CD4-positive, alpha-beta T cell treated with Interleukin-4 for 1 hour (primary cell): ENCODE data around the gene PDRG1.

Source experiments
- DNase-seq, 2 donors: peaks; one replicate each; pipeline ENCODE4 v3.0.0-alpha.2; 2020 to 2022

The PDRG1 gene

DNA sequence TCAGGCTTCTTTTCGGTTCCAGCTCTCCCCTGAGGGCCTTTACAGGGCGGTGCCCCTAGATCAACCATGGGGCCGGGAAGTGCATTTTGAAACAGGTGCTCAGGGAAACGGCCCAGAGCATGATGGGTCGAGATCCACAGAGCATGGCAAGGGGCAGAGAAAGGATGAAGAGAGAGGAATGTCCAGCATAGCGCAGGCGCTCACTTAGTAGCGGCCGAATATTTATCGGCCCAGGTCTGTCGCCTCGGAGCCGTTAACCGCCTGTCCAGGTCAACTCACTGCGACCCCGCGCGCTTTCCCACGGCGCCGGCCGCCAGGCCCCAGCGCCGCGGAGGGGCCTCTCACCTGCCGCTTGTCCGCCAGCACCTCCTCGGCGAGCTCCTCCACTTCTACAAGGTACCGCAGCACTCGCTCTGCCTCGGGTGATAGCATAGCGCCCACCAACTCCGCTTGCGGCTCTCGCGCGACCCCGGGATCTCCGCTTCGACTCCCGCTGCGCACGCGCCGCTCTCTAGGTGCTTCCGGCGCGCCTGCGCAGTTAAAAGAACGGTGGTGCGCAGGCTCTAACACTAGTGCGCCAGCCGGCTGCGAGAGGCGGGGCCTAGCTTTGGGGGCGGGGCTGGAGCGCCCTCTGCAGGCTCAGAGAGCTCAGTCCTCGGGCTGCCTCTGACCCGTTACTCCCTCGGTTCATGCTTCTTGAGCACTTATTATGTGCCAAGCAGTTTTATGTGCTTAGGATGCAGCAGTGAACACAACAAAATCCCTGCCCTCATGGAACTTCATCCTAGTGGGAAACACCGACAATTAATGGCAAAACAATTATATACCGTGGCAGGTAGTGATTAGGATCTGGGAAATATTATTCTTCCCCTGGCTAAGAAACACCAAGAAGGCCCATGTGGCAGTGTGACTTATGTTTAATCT, at the start of gene PDRG1:
PDRG1 (minus strand) TSS at position 517 of the 924 bp plus-strand sequence; CDS start at position 432, 85 bp downstream.
- DNase-seq: peak; percentile 96

DNA sequence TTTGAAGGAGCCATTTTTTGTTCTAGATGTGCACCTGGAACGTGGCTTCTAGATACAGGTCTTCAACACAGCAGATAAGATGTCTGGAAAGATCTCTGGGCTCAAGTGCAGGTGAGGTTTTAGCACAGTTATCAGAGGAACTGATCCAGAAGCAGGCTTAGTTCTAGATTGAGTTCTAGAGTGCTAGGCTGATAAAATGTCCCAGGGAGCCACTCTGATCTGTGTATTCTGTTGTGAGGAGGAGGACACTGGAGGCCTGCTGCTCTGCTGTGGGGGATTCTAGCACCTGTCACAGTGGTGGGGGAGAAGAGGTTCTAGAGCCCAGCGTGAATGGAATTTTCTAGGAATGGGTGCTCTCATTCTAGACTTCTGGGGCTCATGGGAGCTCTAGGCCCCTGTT, 46.4 kb upstream of the PDRG1 start:
- DNase-seq: no peak

DNA sequence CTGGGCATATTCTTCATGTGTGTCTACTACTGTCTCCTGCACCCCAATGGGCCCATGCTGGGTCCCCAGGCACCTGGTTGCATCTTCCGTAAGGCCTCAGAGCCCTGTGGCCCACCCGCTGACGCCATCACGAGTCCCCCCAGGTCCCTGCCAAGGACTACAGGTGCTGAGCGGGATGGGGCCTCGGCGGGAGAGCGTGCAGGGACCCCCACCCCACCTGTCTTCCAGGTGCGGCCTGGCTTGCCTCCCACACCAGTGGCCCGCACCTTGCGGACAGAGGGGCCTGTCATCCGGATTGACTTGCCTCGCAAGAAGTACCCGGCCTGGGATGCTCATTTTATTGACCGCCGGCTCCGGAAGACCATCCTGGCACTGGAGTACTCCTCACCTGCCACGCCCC, 45.1 kb upstream of the PDRG1 start:
- DNase-seq: no peak

DNA sequence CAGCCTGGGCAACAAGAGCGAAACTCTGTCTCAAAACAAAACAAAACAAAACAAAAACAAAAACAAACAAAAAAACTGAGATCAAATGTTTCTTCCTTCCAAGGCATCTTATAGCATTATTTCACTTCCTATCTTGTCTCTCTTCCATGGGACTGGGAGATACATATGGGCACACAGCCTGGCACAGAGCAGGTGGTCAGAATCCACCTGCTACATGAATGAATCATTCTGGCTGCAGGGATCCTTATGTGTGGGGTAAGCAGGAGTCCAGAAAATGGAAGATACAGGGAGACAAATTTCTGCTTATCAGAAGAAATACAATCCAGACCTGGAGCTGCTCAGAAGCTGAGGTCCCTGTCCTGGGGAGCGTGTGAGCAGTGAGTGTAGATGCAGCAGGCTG, 40.2 kb upstream of the PDRG1 start:
- no peak for DNase-seq

DNA sequence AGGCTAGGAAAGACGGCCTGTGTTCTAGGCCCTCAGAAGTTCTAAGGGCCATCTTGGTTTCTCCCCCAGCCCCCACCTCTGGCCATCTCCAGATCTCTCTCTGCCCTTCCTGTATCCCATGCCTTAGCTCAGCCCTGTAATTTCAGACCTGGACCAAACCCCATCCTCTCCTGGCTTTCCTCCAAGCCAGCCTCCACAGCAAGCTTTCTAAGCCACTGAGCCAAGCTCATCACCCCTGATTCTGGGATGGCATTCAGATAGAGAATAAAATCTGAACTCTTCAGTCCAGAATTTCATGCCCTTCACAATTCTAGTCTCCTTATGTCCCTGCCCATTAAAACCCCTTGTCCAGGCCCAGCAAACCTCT, 39.5 kb upstream of the PDRG1 start:
- no peak for DNase-seq

DNA sequence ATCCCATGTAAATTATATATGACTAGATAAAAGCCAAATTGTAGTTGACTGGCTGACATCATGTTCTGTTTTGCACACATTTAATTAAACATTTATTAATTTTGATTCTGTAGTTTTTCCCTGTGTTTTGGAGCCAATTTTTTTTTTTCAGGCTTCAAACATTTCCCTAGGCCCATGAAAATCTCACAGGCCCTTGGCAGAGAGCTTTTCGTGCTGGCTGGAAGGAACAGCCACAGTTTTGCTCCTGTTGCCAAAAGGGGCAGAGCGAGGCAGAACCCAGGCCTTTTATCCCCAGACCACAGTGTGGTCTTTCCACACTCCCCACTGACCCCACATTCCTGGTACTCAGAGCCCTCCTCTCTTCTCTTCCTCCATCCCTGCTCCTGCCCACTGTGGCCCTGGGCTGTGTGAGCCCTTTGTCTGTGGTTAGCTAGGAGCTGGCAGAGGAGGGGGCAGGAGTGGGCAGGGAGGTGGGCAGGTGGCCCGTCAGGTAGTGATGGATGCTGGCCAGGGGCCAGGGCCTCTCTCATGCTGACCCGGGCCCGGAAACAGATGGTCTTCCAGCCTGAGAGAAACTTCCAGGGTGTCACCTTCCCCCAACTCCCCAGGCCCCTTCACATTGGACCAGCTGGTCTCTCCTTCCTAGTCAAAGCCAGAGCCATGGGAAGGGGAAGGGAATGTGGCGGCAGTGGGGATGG, 38.9 kb upstream of the PDRG1 start:
- no peak for DNase-seq

DNA sequence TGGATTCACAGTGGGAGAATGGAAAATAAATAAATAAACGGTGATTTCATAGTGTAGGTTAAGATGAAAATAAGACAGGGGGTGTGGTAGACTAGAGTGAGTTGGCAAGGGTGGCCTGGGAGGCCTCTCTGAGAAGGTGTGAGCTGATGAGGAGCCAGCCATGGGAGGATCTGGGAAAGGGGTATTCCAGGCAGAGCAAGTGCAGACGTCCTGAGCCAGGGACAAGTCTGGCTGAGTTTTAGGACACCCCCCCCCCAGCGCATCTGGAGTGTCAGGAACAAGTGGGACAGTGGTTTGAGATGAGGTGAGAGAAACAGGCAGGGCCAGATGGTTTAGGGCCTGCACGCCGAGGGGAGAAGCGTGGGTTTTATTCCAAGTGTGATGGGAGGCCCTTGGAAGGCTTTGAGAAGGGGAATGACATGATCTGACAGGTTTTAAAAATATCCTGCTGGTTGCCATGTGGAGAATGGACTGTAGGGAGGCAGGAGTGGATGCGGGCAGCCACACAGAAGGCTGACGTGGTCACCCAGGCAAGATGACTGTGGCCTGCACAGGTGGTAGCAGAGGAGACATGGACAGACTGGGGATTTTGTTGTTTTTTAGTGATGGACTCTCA, 37.3 kb upstream of the PDRG1 start:
- DNase-seq: no peak

DNA sequence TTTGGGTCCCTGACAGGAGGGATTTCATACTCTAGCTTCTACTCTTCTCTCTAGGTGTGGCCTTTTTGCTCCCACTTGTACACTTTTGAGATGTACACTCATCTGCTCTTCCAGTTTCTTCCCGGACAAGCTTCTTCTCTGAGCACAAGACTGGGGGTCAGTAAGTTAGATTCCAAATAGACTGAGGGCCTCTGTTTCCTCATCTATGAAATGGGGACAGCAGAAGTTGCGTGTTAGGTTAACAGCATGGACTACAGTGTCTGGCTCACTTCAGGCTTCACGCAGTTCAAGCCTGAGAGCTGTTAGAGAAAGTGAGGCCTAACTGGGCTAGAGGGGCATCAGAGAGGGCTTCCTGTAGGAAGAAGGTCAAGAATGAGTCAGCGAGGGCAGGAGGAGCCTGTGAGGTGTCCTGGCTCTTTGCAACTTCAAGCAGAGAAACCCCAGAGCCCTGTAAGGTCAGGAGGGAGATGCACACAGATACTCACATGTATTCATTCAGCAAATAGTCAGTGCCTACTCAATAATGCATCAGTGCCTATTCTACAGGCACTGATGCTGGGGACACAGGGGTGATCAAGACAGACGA, 36.7 kb upstream of the PDRG1 start:
- no peak for DNase-seq

DNA sequence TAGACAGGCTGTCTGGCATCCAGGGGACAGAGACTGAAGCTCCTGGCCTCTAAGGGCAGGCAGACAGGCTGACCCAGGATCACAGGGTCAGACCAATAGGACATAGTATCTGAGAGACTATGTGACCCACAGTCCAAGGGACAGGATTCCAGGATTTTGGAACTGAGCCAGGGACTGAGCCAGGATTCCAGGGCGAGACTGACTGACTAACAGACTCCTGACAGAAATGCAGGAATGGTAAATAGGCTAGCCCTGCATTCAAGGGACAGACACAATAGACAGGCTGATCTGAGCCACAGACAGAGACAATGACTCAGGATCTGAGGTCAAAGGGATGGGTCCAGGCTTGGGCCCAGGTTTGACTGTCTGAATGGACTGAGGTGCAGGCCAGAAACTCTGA, 35.9 kb upstream of the PDRG1 start:
- DNase-seq: no peak

DNA sequence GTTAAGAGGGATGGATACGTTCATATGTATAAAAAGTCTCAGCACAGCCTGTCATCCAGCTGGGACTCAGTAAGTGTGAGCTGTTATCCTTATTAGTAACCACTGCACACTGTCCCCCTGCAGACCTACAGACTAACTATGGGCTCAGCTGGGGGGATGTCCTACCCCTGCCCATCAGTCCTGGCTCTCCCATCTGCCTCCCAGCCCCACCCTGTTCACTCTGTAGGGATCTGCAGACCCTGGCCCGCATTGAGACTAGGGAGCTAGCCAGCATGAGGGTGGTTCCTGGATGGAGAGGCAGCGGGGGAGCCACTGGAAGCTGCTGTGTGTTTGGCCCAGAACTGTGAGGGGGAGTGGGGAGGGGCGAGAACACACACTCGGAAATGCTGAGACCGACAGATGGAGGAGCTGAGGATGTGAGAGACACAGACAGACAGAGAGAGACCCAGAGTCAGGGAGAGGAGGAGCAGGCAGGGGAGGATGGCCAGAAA, 33.2 kb upstream of the PDRG1 start:
- no peak for DNase-seq

DNA sequence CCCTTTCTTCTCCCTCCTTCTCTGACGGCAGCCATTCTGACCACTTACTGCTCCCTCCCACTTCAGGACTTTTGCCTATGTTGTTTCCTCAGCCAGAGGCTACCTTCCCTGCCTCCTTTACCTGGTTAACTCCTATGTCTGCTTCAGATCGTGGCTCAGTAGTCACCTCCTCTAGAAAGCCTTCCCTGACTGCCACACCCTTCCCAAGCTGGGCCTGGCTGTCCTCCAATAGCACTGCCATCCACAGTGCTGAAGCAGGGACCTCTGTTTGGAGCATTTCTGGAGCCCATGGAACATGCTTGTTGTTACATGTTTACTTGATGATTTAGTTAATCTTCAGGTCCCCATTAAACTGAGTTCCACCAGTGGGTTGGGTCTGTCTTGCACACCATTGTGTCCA, 29.9 kb upstream of the PDRG1 start:
- DNase-seq: no peak

DNA sequence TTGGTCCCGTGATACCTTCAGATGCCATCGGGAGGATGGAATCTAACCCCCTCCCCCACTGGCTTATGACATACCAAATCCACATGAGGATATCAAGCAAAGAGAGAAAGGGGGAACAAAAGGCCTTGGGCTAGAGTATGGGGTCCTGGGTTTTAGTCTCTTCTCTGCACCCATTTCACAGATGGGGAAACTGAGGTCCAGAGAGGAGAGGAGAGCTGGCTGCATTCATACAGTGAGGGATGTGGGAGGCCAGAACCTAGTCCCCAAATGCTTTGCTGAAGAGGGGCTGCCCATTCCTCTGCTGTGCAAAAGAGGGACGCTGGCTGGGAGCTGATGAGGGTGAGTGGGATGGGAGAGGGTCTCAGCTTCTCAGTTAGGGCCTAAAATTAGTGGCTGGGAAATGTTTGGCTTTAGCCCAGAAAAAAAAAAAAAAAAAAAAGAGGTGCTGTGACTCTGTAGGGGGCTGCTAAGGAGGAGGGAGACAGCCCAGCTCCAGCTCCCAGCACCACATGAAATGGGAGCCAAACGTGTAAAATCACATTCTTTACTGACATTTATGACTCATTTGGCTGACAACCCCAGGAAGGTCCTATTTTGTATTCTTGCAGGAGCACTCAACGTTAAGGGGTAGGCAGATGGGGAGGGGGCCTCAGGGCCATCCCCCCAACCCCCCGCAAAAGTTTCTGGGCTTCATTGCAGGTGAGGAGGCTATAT, 28.0 kb upstream of the PDRG1 start:
- no peak for DNase-seq

DNA sequence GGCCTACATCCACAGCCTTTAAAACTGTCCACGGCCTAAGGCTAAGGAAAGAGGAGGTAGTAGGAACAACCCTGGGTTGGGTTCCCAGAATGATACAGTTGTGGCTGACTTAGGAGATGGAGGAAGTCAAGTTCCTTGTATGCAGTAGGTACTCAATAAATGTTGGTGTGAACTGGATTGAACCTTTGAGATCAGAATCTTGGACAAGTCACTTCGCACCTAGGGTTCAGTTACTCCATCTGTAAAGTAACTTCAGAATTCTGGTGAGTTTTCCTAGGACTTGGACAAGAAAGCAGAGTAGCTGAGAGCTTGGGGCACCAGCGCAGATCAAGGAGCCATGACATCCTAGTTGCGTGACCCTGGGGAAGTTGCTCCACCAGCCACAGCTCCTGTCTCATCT, 25.2 kb upstream of the PDRG1 start:
- no peak for DNase-seq

DNA sequence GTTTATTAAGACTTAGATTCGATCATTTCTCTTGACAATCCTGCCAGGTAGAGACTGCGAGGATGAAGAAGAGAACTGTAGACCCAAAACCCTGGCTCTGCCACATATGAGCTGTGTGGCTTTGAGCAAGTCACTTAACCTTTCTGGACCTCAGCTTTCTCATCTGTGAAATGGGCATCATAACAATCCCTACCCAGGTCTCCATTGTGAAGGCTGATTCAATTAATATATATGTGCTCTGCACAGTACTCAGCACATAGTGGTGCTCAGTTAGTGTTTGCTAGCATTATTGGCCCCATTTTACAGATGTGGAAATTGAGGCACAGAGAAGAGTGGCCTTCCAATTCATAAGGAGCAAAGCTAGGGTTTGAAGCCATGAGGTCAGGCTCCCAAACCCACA, 24.0 kb upstream of the PDRG1 start:
- DNase-seq: no peak

DNA sequence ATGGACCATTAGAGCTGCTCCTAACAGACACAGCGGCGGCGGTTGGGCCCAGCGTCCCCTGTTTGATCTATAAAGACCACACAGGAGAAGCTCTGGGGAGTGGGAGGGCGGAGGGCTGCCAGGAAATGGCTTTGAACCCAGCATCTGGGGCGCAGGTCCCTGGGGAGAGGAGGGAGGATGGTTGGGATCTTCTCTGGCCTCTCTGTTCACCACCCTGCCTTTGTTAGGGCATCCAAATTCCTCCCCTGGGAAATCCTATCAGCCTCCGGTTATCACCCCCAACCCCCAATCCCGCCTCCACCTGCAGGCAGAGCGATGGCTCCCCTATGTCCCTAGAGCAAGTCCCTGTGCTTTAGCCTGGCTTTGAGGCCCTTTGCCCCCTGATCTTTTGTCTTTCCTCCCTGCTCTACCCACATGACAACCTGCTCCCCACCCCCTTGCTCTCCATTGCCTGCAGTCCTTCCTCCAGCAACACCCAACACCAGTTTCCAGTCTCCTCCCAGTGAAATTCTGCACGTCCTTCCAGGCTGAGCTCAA, 23.2 kb upstream of the PDRG1 start:
- no peak for DNase-seq

DNA sequence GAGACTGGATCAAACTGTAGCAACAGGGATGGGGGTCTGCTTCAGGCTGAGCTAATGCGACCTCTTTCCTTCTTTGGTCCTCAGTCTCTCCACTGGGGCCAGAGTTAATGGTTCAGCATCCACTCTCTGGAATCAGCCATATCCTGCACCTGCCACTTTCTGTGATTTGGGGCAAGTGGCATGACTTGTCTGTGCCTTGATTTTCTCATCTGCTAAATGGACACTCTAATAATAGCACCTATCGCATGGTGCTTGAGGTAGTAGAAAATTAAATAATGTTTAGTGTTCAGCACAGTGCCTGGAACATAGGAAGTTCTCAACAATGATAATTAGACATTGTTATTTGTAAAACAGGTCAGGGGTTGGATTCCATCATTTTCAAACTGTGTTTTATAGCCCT, 22.4 kb upstream of the PDRG1 start:
- no peak for DNase-seq

DNA sequence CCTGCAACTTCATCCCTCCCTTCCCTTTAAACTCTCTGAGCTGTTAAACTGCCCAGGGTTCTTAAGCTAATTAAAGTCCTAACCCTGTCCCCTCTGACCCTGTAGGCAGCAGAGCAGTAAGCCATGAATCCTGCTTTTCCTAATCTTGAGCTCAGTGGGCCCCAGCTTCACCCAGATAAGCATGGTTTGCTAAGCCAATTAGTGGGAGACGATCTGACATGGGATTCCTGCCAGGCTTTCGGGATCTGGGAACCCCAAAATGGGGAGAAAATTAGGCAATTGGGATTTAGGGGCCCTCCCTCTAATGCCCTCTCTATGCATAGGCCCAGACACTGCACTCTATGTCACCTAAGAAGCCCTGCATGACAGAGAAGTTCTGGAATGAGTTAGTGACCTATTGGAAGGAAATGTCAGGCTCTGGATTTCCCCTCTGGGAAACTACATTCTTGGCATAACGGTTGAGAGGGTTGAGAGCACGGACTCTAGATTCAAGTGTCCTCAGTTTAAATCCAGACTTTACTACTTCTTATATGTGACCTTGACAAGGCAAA, 20.7 kb upstream of the PDRG1 start:
- DNase-seq: no peak

DNA sequence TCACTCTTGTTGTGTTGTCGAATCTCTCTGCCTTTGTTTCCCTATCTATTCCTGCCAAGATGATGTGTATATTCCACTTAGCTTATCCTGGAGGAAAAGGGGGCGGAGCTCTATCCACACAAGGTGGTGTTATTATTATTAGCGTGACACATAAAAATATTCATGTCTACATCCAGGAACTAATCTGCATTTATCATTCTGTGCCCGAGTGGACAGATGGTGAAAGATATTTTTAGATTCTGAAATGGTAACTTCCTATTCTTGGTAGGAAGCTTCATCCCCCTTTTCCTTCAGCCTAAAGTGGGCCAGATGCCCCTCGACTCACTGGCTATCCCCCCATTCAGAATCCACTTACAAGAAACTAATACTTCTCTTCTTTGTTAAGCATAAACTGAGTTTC, 18.1 kb upstream of the PDRG1 start:
- no peak for DNase-seq

DNA sequence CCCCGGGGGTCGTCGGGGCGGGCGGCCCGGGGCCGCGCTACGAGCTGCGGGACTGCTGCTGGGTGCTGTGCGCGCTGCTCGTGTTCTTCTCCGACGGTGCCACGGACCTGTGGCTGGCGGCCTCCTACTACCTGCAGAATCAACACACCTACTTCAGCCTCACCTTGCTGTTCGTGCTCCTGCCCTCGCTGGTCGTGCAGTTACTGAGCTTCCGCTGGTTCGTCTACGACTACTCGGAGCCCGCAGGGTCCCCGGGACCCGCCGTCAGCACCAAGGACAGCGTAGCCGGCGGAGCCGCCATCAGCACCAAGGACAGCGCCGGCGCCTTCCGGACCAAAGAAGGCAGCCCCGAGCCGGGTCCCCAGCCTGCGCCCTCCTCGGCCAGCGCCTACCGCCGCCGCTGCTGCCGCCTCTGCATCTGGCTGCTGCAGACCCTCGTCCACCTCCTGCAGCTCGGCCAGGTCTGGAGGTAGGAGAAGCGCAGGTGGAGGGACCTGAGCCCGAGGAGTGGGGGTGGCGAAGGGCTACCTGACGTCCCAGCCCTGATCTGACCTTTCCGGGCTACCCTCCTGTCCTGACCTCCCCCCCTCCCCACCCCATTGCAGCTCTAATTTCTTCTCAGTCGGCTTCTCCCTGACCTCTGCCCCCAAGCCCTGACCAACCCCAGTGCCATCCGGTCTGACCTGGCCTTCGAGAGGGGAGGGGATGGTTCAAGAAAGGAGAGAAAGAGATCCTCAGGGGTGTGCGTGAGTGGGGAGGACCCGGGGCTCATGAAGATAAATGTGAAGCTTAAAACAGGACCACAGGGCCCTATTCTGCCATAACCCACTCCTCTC, 16.7 kb upstream of the PDRG1 start:
- peak; percentile 76 to 78 for DNase-seq

DNA sequence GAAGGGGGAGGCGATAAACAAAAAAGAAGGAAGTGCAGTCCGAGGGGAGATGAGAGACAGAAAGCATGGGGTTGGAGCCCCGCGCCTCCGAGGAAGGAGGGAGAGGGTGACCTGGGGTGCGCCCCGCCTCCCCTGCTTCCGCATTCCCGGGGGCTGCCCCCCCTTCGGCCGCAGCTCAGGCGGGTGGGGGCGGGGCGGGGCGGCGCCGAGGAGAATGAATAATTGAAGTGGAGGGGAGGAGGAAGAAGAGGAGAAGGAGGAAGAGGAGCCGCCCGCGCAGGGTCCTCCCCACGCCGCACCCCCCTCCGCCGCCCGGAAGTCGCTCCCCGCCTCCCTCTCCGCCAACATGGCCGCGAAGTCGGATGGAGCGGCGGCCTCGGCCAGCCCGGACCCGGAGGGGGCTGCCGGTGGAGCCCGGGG, 16.0 kb upstream of the PDRG1 start, which contains the start of gene XKR7:
XKR7 (plus strand) TSS at position 322 of the 420 bp plus-strand sequence; CDS start at position 347, 25 bp downstream.
- peak in 1 of 2 donors; percentile 28 for DNase-seq
